DMS114 treated with DMSO at 0.1 percent for 48 hours (cell line): Measurements from ENCODE around the gene CAPN1.

ENCODE experiments used
- DNase-seq: peaks from one replicate; lab custom pipeline; 2025; ENCODE audit not compliant: unreplicated experiment; lab: John Stamatoyannopoulos, UW

Gene CAPN1

GRCh38 chr11:65258988-65259387, 77.3 kb downstream of the CAPN1 start:
- no peak for DNase-seq

DNA sequence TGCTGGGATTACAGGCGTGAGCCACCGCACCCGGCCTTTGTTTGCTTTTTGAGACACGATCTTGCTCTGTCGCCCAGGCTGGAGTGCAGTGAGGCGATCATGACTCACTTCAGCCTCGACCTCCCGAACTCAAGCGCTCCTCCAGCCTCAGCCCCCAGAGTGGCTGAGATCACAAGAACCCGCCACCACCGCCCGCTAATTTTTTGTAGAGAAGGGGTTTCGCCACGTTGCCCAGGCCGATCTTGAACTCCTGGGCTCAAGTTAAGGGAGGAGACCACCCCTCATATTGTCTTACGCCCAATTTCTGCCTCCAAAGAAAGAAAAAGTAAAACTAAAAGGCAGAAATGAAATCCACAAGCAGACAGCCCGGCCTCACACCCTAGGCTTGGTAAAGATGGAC, 78.6 kb downstream of the CAPN1 start:
- DNase-seq = no peak

DNA sequence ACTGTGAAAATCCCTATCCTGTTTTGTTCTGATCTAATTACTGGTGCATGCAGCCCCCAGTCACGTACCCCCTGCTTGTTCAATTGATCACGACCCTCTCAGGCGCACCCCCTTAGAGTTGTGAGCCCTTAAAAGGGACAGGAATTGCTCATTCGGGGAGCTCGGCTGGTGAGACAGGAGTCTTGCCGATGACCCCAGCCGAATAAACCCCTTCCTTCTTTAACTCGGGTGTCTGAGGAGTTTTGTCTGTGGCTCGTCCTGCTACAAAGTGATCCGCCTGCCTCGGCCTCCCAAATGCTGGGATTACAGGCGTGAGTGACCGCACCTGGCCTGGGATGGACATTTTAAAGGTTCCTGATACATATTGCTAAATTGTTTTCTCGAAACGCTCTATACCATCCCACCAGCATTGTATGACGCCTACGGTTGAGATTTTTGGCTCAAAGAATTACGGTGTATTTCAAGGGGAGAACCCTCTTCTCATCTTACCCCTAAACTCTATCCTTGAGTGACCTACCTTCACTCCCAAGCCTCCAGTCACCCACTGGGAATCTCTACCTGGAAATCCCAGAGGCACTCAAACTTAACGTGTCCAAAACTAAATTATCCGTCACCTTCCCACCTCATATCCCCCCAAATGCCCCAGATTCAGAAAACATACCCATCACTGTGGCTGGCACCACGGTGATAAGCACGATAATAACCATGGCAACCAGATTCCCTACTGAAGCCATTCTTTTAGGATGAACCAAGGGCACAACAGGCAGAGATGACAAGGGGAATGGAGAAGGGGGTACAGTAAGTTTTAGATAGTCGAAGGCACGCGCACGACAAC, 79.2 kb downstream of the CAPN1 start:
- DNase-seq = no peak
